HL-60 (cell line): Measurements from ENCODE around the gene NPAS2.

Experiments used
- DNase-seq, 2 experiments: peaks; one replicate each; pipeline ENCODE4 v3.0.0-alpha.2; 2010 to 2020; ENCODE audit warnings: low read depth in 1 of 2, low spot score in 1 of 2
- H3K27ac ChIP-seq: fragments of 250-450 bp; sonication (Bioruptor Pico); replicated peaks from 2 replicates; pipeline ENCODE4 v1.5.1; 2020; ENCODE audit warnings: mild to moderate bottlenecking, moderate library complexity
- H3K27me3 ChIP-seq: fragments of 250-450 bp; sonication (Bioruptor Pico); 2 replicates; pipeline ENCODE4 v1.5.1; 2021; ENCODE audit warnings: mild to moderate bottlenecking, moderate library complexity; ENCODE audit not compliant: insufficient read depth, poor library complexity, severe bottlenecking
- H3K4me3 ChIP-seq: replicated peaks from 2 replicates; pipeline ENCODE4 v1.5.1; 2011; ENCODE audit warnings: mild to moderate bottlenecking, control low read depth, low read length; ENCODE audit not compliant: insufficient read depth
- GABPA ChIP-seq: IDR thresholded peaks from 2 replicates; pipeline ENCODE4 v1.6.1; 2012; ENCODE audit warnings: low read depth
- POLR2AphosphoS5 ChIP-seq: IDR thresholded peaks from 2 replicates; pipeline ENCODE4 v1.6.1; 2012; ENCODE audit warnings: low read depth
- REST ChIP-seq: IDR thresholded peaks from 2 replicates; pipeline ENCODE4 v1.6.1; 2012; ENCODE audit warnings: low read depth; ENCODE audit not compliant: insufficient replicate concordance
- SPI1 ChIP-seq: IDR thresholded peaks from 2 replicates; pipeline ENCODE4 v1.6.1; 2012; ENCODE audit warnings: low read depth, mild to moderate bottlenecking, borderline replicate concordance
- TF ChIP-seq, protein P1 (sequence below): IDR thresholded peaks from one replicate; pipeline ENCODE4 v1.5.1; 2011; ENCODE audit warnings: low read length, control low read depth, inconsistent platforms; ENCODE audit not compliant: insufficient read depth

NPAS2 gene

DNA sequence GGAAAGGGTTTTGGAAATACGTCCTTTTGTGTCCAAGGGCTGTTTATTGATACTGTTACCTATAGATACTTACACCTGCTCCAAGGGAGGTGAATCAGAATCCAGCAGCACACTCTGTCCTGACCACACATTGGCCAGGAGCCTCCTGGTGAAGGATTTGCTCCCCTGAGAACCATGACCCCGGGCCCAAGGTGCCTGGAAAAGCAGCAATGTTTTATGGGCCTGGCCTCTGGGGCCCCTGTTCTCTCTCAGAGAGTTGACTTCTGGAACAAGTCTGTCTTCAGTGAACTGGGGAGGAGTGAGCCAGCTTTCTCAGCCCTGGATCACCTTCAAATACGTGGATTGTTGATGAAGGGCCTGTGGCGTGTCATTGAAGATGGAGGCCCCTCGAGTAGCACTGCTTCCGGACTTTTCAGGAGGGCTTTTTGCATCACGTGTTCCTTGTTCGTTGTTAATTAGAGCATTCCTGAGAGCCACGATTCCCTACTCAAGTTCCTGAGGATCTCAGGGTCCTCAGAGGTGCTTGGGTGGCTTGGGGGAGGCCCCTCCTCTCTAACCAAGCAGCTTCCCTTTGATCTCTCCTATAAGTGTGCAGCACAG is 103.6 kb downstream of the NPAS2 start:
- Histone ChIP-seq H3K27ac (no peak overlapping the region), H3K27me3 (no peaks in the 10 kb centered on the region), H3K4me3 (no peak overlapping the region)
- TF ChIP-seq, protein P1, sequence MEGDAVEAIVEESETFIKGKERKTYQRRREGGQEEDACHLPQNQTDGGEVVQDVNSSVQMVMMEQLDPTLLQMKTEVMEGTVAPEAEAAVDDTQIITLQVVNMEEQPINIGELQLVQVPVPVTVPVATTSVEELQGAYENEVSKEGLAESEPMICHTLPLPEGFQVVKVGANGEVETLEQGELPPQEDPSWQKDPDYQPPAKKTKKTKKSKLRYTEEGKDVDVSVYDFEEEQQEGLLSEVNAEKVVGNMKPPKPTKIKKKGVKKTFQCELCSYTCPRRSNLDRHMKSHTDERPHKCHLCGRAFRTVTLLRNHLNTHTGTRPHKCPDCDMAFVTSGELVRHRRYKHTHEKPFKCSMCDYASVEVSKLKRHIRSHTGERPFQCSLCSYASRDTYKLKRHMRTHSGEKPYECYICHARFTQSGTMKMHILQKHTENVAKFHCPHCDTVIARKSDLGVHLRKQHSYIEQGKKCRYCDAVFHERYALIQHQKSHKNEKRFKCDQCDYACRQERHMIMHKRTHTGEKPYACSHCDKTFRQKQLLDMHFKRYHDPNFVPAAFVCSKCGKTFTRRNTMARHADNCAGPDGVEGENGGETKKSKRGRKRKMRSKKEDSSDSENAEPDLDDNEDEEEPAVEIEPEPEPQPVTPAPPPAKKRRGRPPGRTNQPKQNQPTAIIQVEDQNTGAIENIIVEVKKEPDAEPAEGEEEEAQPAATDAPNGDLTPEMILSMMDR = no peak
- DNase-seq = no peak

- H3K4me3 ChIP-seq = no peak overlapping the region
- TF ChIP-seq REST = no peak
- no peak for TF ChIP-seq SPI1
- no peak for TF ChIP-seq POLR2AphosphoS5
- no peak for DNase-seq
- no peaks in the 10 kb centered on the region for H3K27me3 ChIP-seq
- no peak overlapping the region for H3K27ac ChIP-seq
Observed at GRCh38 chr2:100924122-100924519, 104.2 kb downstream of the NPAS2 start.

- DNase-seq = no peak
- no peaks in the 10 kb centered on the region for H3K27me3 ChIP-seq
- TF ChIP-seq SPI1 = no peak
- no peak for TF ChIP-seq GABPA
- TF ChIP-seq POLR2AphosphoS5 = no peak
- TF ChIP-seq, protein P1 = no peak
- TF ChIP-seq REST = no peak
- H3K4me3 ChIP-seq = no peak overlapping the region
- H3K27ac ChIP-seq = no peak overlapping the region
Observed at GRCh38 chr2:100924520-100925451, 104.8 kb downstream of the NPAS2 start.

DNA sequence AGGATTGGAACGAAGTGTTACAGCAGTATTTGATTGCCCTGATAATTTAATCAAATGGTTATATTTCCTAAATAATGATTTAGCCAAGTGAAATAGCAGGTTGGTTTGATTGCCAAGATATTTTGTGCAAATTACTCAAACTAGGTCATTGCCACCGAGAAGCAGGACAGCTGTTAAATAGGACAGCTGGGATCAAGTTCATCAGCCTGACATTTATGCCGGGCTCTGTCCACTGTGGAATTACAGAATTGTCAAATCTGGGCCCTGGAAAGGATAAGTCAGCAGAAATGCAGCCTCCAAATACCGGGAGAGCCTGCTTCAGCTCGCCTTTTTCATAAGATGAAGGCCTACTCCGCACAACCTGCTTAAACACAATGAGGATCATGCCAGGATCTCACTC is 108.3 kb downstream of the NPAS2 start:
- H3K4me3 ChIP-seq = no peak overlapping the region
- TF ChIP-seq, protein P1 = no peak
- TF ChIP-seq POLR2AphosphoS5 (no peak), SPI1 (no peak), GABPA (no peak), REST (no peak)
- no peak for DNase-seq
- no peak overlapping the region for H3K27ac ChIP-seq
- no peaks in the 10 kb centered on the region for H3K27me3 ChIP-seq
